Measurements from ENCODE around the gene CEP170. TPM values are rescaled to one million over a fixed set of nuclear protein-coding genes. Genes with fewer than 3 reads are reported as not detected.

CEP170 gene
- total RNA-seq, 1 experiment from 2014 or later, result 55.2 TPM

GRCh38 chr1:243288062-243288461, 33.0 kb upstream of the CEP170 start:
- Histone ChIP-seq H3K27ac (ENCODE audit: low read depth, low read length) (no peak overlapping the region), H3K27me3 (ENCODE audit: insufficient read depth, low read length) (no peaks in the 10 kb centered on the region), H3K9me2 (ENCODE audit: insufficient read depth) (no peaks in the 10 kb centered on the region), H3K4me1 (ENCODE audit: control insufficient read depth in 1 of 2, insufficient read depth in 2 of 2, low read length in 2 of 2) (peaks cover 0 to 4% of the 10 kb centered on the region in 2 experiments; a peak in 1 of 4 replicates), H4K20me1 (ENCODE audit: insufficient read depth) (no peaks in the 10 kb centered on the region), H3K4me2 (ENCODE audit: low read length) (no peak overlapping the region), H3K9me3 (ENCODE audit: control insufficient read depth in 1 of 2, insufficient read depth in 1 of 2, low read depth in 1 of 2, low read length in 2 of 2) (no peaks in the 10 kb centered on the region), H3K36me3 (ENCODE audit: control insufficient read depth in 1 of 2, insufficient read depth in 2 of 2, low read length in 2 of 2) (no peaks in the 10 kb centered on the region), H2AFZ (ENCODE audit: low read depth, low read length, poor library complexity, severe bottlenecking) (no peak overlapping the region), H3K9ac (ENCODE audit: low read length) (no peak overlapping the region), H3K4me3 (replicated peaks in 1 of 2; ENCODE audit: low read depth in 1 of 2, low read length in 2 of 2) (no peak overlapping the region), H3K79me2 (ENCODE audit: insufficient read depth, low read length) (no peaks in the 10 kb centered on the region)
- ATAC-seq (no peak), DNase-seq (ENCODE audit: low read depth, low spot score) (no peak)
- POLR2A ChIA-PET, result no interaction called here
- TF ChIP-seq CBX3 (IDR thresholded peaks at IDR 0.05; ENCODE audit: low read depth) (no peak), POLR2A (IDR thresholded peaks at IDR 0.05; ENCODE audit: borderline replicate concordance, extremely low read depth, insufficient read depth, insufficient read length) (no peak), ZNF274 (IDR thresholded peaks at IDR 0.05; ENCODE audit: low read depth, low read length) (no peak), POLR2AphosphoS5 (IDR thresholded peaks at IDR 0.05; ENCODE audit: low read depth, low read length) (no peak), ELF1 (IDR thresholded peaks at IDR 0.05; ENCODE audit: borderline replicate concordance, low read depth) (no peak), CTCF (IDR thresholded peaks at IDR 0.05 in 2 of 3, conservative IDR thresholded peaks at IDR 0.05 in 1 of 3; ENCODE audit: borderline replicate concordance in 1 of 3, insufficient read depth in 1 of 3, low read depth in 2 of 3, low read length in 2 of 3) (no peak), SRF (IDR thresholded peaks at IDR 0.05; ENCODE audit: low read depth) (no peak), MAX (IDR thresholded peaks at IDR 0.05) (no peak), EZH2 (IDR thresholded peaks at IDR 0.05) (no peak), EZH2phosphoT487 (IDR thresholded peaks at IDR 0.05; ENCODE audit: borderline replicate concordance) (no peak), YY1 (IDR thresholded peaks at IDR 0.05; ENCODE audit: extremely low read depth, insufficient replicate concordance, low read depth, low read length) (no peak), JUND (IDR thresholded peaks at IDR 0.05) (no peak), ATF3 (IDR thresholded peaks at IDR 0.05) (no peak), SP1 (IDR thresholded peaks at IDR 0.05; ENCODE audit: low read depth) (no peak), ZFX (IDR thresholded peaks at IDR 0.05) (no peak), ZBTB33 (IDR thresholded peaks at IDR 0.05; ENCODE audit: extremely low read depth, insufficient replicate concordance, low read length) (no peak), SIN3A (IDR thresholded peaks at IDR 0.05; ENCODE audit: low read depth) (no peak), REST (IDR thresholded peaks at IDR 0.05; ENCODE audit: low read depth) (no peak), TCF7L2 (IDR thresholded peaks at IDR 0.05; ENCODE audit: borderline replicate concordance, extremely low read depth, insufficient read depth, insufficient read length) (no peak), EGR1 (IDR thresholded peaks at IDR 0.05; ENCODE audit: low read depth) (no peak)
- intact Hi-C loops (cut with micrococcal nuclease), result no loop called here
- RAD21 ChIA-PET (ENCODE audit: low non-redundant PET in 1 of 2, low total read pairs in 2 of 2, uncharacterized antibody in 2 of 2, unreplicated experiment in 2 of 2), result no interaction called here
- no TSS peak for BruUV-seq (replicated peaks)
- CTCF ChIA-PET, result no interaction called here
